NCI-H2196 treated with DMSO at 0.1 percent for 48 hours (cell line): ENCODE measurements around the gene HIVEP3.

Experiments used
- DNase-seq: peaks from one replicate; lab custom pipeline; 2025; ENCODE audit not compliant: unreplicated experiment; lab: John Stamatoyannopoulos, UW

Gene HIVEP3

DNA sequence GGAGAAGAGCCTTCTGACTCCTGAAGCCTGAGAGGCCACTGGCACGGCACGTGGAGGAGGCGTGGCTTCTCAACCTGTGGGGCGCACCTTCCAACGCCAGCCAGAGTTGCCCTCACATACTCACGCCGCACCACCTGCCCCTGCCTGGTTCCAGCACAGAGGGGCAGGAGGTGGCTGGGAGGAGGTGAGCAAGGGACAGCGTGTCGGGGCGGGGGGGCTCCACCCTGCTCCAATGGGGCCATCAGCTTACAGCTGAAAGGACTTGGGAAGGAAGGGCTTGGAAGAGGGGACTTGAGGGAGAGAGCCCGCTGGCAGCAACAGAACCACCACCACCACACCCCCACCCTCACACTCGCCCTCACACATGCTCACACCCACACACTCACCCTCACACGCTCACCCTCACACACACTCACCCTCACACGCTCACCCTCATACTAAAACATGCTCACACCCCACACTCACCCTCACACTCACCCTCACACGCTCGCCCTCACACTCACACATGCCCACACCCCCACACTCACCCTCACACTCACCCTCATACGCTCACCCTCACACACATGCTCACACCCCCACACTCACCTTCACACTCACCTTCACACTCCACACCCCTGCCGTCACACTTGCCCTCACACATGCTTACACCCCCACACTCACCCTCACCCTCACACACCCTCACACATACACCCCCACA lies 392.7 kb downstream of the HIVEP3 start:
- DNase-seq: no peak

DNA sequence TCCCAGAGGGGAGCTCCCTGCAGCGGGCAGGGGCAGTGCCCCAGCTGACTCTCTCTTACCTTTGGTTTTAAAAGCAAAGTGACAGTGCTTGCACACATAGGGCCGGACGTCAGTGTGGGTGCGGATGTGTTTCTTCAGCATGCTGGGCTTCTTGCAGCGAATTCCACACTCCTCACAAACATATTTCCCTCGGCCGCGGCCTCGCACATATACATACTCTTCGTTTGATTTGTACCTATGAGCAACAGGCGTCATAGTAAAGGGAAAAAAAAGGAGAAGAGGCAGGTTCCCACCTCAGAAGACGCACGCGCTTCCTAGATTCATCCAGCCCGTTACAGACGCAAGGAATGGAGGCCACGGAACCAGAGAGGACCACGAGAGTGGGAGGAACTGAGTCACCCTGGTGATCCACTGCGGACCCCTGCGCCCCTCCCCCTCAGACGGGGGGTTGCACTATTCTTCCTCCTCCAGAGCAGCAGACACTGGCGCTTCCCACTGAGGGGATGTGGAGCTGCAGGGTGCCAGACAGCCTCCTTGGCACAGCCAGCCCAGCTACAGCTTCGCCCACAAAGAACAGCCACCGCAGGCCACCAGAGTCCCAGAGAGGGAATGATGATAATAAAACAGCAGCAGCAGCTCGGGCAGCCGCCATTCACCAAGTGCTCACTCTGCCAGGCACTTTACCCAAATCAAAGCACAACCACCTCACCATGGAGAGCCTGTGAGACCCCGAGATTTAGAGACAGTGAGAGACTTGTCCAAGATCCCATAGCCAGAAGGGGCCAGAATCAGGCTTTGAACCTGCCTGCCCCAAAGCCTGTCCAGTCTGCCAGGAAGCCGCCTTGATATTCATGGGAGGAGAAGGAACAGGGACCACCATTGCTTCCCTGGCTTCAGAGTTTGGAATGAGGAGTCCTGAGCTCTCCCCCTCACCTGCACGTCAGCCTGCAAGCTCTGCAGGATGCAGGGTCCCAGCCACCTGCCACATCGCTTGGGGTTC lies 393.7 kb downstream of the HIVEP3 start:
- DNase-seq: no peak

DNA sequence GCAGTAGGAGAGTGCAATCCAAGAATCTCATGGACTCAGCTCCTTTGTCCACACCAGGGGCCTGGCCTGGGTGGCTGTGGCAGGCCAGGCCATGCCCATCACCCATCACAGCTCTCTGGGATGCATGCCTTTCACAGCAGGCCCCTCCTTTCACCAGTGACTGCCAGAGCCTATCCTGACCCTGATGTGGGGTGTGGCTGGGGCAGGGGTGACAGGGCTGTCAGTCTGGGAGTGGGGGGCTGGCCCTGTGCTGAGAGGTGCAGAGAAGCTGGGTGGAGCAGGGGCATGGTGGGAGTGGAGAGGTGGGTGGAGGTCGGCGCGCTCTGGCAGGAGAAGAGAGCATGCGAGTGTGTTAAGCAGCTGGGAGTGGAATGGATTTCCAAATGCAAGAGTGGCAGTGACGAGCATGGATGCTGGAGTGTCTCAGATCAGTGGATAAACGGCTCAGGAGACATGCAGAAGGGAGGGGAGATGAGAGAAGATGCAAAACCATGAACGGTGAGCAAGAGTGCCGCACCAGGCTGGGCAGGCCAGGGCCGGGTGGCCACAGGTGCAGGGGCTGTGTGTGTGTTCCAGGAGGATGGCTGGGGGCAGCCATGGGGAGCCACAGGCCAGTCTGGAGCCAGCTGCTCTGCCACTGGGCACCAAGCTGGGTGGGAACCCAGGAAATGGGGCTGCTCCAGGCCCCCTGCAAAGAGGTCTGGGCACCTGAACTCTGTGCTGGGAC lies 394.6 kb downstream of the HIVEP3 start:
- no peak for DNase-seq

DNA sequence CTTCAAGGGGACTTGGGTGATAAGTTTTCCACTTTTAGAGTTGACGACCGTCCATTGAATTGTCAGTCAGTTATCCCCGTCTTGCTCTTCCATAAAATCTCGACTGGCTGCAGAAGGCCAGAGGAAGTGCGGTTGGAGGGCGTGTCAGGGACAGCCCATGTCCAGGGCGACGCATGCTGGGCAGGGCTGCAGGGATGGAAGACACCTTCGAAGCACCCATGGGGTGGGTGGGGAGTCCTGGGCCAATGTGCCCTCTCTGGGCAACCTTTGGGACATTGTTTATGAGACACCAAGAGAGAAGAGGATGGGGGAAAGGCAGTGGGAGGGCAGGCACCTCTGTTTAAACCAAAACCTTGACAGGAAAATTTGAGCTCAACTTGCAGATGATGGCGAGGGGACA lies 395.7 kb downstream of the HIVEP3 start:
- DNase-seq: no peak

DNA sequence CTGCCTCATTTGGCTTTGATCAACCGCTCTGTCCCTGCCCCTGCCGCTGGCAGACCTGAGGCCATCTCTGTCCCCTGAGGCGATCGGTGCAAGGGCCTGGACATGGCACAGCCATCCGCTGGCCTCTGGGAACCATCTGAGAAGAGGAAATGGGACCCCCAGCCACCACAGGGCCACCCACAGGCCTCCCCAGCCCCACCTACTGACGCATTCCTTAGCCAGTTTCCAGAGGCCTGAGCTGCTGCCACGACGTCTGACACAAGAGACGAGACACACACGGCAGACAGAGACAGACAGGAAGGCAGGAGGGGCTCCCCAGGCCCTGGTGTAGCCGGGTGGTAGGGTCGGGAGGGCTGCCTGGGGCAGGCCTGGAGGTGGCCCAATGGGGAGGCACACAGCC lies 397.0 kb downstream of the HIVEP3 start:
- DNase-seq: no peak

DNA sequence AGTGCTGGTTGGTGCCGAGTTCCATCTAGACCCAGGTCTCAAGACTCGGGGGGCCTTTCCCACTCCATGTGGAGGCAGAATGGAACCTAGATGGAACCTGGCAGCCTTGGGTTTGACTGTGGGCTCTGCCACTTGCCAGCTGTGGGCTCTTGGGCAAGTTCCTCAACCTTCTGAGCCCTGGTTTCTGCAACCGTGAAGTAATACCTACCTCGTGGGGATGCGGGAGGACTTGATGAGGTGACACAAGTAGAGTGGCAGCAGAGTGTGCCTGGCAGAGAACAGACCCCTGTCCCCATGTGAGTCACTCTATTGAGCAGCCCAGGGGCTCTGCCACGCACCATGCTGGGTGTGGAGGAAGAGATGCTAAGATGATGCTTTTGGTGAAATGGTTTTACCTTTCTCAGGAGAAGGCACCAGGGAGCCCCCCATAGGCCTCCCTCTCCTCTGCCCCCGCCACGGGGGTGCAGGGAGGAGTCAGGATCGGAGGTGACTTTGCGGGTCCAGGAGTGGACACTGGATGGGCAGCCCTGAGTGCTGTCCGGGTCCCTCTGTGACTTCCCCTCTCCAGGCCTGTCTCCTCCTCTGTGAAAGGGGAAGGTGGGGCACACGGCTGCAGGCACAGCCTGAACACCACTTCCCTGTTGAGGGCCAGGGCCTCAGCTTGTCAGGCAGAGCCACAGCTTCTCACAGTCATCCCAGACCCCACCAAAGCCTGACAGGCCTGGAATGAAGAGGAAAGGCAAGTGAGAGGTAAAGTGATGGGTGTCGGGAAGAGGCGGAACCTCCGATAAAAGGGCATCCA lies 397.6 kb downstream of the HIVEP3 start:
- DNase-seq: no peak

DNA sequence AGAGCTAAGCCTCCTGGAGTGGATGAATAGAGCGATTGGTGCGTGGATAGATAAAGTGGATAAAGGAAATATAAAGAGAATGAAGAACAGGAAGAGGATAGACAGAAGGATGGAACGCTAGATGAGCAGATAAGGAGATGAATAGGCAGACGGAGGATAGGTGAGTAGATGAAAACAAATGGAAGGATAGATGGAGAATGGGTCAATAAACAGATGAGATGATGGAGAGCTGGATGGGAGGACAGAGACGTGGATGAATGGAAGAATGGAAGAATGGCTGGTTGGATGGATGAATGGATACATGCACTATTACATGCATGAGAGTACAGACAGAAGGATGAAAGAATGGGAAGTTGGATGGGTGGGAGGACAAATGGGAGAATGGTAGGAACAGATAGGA lies 399.1 kb downstream of the HIVEP3 start:
- DNase-seq: no peak

DNA sequence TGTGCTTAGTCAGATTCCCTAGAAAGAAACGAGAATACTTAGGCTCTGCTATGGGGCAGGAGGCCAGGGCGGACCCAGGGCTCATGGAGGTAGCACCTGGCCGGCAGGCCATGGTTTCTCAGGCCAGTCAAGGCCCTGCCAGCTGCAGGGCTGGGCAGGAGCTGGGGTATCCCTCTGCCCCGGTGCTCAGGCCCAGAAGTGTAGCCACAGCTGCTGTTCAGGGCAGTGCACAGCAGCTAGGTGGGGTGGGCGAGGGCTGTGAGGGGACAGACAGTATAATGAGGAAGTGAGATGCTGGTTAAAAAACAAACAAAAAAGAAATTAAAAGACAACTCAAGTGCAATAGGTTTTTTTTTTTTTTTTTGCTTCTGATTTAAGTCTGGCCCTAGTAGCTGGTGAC lies 400.3 kb downstream of the HIVEP3 start:
- no peak for DNase-seq

DNA sequence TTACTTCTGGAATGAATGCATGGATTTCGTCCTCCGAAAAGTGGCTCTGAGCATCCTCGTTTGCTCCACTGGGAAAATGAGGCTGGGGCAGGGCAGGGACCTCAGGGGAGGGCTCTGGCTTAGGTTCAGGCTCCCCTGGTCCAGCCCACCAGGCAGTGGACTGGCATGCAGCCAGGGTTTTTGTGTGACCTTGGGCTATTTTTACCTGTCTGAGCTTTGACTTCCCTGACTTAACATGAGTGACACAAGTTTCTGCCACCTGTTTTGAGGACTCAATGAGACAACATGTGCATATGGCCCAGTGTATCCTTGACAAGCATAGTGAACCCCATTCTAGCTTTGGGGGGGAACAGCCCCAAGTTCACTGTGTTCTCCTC lies 401.7 kb downstream of the HIVEP3 start:
- DNase-seq: no peak

DNA sequence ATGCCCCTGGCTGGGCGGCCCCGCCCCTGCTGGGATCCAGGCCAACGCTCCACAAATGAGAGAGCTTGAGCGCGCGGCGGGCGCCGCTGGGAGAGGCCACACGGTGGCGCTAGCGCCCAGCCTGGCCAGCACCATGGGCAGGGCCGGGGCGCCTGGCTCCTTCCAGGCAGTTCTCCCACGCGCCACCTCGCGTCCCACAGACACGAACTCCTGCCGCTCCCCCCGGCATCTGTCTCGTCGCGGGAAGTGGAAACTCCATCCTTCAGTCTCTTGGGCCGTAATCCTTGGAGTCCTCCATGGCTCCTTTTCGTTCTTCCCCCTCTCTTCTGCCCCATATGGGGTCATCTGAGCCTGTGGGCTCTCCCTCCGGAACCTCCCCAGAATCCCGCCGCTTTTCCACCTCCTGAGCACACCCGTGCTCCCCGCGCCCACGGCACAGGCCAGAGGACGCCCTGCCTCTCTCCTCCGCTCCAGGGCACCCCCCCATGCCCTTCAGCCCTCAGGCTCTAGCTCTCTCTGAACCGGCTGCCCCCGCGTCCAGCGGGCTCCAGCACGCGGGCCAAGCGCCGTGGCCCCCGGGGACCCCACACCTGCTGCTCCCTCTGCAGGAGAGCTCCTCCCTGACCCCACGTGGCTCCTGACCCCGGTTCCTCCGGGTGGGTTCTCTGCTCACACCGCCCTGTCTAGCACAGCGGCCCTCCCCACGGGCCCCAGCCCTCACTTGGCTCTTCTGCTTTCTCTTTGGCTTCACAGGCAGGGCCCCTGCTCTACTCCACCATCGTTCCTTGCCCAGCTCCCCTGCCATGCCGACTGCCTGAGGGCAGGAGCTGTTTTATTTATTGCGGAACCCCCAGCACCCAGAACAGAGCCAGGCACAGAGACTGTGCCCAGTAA lies 402.3 kb downstream of the HIVEP3 start:
- peak; percentile 70 for DNase-seq

DNA sequence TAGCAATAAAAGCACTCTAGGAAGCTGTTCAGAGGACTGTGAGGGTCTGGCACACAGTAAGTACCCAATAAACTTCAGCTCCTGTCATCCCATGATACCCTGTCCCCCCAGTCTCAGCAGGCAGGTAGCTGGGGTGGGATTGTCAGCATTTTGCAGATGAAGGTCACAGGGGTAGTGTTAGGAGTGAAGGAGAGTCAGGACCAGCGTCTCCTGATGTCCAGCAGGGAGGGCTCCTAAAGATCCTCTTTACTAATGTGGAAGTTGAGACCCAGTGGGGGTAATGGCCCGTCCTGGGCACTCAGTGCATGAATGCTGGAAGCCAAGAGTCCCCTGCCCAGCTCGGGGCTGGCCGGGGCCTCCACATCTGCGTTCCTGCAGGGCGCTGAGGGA lies 402.9 kb downstream of the HIVEP3 start:
- DNase-seq: no peak

DNA sequence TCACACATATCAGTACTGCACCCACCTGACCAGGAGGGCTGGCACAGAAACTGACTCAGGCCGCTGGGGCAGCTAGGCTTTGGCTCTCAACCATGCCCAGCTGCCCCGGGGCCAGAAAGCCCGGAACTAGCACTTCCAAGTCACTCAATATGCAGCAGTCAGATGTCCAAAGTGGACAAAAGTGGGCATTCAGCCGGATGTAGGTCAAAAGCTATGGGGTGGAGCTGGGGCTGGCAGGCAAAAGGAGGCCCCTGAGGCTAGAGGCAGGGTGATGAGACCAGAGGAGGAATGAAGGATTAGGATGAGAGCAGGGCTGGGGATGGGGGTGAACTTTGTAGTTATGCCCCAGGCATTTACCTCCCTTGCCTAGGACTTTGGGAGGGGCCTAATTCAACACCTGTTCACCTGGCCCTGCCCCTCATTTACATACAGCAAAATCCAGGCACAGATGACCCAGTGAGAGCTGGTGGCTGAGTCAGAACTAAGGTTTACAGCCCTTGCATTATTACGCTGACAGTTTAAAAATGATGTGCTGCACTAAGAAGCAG lies 403.5 kb downstream of the HIVEP3 start:
- peak; percentile 40 for DNase-seq

DNA sequence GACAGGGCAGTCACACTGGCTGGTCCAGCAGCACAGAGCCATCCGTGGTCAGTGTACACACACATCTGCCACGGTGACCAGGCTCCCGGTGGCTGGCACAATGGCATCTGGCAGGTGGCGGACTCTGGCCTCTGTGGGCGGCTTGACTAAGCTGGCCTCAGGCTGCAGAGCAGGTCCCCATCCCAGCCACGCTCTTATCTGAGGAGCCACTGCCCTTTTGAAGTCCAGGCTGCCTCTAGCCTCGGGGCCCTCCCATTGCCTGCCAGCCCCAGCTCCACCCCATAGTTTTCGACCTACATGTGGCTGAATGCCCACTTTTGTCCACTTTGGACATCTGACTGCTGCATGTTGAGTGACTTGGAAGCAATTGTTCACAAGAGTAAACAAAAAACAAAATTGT lies 404.3 kb downstream of the HIVEP3 start:
- DNase-seq: no peak

DNA sequence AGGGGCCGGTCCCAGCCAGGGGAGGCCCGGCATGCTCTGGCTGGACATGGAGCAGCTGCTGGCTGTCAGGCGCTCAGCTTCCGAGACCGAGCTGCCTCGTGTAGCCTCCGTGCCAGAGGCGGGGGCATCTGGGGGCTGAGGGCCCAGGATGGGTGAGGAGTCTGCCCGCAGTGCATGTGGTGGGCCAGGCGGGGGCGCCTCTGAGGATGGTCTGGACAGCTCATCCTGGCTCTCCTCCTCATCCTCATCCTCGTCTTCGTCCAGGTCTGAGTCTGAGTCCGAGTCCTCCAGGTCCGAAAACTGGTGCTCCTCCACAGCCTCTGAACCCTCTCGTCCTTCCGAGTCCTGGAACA lies 405.4 kb downstream of the HIVEP3 start:
- DNase-seq: no peak

DNA sequence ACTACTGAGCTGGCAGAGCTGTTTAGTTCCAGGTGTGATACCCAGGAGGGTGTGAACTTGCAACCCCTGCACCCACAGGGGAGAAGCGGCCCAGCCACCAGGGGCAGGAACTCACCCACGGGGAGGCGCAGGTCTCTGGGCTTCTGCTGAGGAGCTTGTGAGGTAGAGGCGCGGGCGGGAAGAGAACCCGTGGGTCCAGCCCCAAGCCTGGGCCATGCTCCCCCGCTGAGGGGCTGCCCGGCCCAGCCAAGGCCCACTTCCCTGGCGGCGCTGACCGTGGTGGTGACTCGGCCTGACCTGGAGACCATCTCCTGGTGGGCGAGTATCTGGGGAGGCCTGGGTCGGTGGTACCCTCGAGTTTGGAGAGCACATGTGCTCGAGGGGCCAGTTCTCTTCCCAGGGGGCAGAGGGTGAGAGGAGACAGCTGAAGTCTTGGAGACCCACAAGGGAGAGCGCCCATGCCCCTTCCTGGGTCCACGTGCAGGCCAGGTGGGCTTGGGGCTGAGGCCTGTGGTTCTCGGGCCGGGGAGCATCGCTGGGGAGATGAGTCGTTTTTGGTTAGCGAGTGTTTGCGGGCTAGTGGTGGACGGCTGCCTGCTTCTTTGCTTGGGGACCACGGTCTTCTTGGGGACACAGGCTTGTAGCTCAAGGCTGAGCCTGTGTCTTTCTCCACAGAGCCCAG lies 405.9 kb downstream of the HIVEP3 start:
- DNase-seq: no peak

DNA sequence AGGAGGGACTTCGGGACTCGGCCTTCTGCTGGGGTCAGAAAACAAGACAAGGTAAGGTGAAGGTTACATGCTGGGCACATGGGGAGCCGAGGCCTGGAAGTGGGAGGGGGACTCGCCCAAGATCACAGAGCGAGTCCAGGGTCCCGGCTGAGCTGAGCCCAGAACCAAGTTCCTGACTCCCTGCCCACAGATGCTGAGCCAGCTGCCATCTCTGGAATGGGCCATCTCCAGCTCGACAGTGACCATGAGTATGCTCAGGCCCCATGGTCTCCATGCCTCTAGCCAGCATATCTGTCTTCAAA lies 407.5 kb downstream of the HIVEP3 start:
- DNase-seq: no peak

DNA sequence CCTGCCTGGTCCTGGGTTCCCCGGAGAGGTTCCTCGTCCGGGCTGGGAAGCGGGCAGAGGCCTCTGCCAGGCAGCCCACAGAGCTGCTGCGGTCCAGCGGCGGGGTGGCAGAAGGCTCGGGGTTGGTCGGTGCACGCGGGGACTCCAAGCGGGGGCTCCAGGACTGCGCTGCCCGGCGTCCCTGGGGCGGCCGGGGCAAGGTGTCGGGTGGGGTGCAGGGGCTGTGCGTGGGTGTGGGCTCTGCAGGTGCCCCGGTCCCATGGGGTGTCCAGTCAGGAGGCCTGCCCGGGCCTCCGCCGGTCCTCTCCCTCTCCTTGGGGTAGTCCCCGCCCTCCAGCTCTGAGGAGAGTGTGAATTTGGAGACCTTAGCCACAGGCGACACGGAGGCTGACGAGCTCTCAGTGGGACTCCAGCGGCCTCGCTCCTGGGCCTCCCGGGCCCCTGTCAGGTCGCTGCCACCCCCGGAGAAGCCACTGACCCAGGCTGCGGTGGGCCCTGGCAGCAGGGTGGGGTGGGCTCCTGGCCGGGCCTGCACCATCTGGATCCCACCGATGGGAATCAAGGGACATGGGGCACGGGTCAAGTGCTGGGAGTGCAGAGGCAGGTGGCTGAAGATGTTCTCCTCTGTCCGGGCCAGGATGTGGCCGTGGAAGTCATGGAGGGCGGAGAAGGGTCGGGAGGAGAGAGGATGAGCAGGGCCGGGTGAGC lies 408.0 kb downstream of the HIVEP3 start:
- no peak for DNase-seq

DNA sequence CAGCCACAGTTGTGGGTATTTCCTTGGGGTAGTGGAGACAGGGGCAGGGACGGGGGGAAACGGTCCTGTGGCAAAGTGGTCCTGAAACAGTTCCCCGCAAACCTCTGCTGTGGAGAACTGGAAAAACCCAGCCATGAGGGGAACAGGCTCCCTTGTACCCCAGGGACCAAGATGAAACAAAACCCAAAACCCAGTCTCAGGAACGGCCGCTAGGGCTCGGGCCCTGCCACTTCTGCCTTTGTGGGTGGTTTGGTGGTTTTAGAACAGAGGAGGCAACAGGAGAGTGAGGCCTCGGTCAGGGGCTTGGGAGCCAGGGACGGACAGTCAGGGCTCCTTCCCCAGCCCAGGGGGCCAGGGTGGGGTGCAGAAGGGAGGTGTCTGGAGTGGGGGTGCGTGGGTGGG lies 409.5 kb downstream of the HIVEP3 start:
- DNase-seq: no peak

DNA sequence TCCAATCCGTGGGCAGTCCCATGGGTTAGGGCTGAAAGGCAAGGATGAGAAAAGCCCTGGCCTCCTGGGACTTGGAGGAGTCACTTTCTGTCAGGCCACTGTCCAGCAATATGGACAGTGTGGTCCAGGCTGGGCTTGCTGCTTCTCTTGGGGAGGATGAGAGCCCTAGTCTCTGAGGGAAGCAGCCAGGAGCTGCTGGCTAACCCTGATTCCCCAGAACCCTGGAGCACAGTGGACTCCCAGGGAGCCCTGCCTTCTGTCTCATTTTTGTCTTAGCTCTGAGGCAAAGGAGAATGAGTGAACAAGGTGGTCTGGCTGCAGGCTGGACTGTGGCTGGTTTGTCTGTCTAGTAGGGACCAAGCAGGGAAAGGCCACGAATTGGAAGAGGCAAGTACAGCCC lies 410.4 kb downstream of the HIVEP3 start:
- DNase-seq: no peak
